ENCODE results near the gene MKKS. TPM values are rescaled to one million over a fixed set of nuclear protein-coding genes. Genes with fewer than 3 reads are reported as not detected.

The MKKS gene
- 9.1 and 9.2 TPM in 2 replicates for total RNA-seq

GRCh38 chr20:10433623-10434466 lies at the start of gene MKKS:
Gene MKKS (minus strand): TSS chr20:10434222. CDS start chr20:10413514, 20,708 bp downstream.

GRCh38 chr20:10434832-10435812 lies 1.1 kb upstream of the MKKS start, which contains the start of gene SLX4IP:
Gene SLX4IP (plus strand): TSS chr20:10435305. CDS start chr20:10458205, 22,900 bp downstream.

Other genes with a start within 250 kb of the MKKS start
- gene SNAP25, start 215.4 kb downstream of the MKKS start, total RNA-seq, result not detected in 2 replicates
- gene SLX4IP, start 1.1 kb upstream of the MKKS start, total RNA-seq, result 2.5 and 2.9 TPM in 2 replicates
- gene JAG1, start 239.8 kb upstream of the MKKS start, total RNA-seq, result 156 and 361 TPM in 2 replicates